ENCODE results near the gene IER5L.
"Not testable (repeated sequence)": the region's sequence is repeated elsewhere in the genome, so short reads cannot be mapped to it uniquely, and the experiment has no call there.

IER5L gene

DNA sequence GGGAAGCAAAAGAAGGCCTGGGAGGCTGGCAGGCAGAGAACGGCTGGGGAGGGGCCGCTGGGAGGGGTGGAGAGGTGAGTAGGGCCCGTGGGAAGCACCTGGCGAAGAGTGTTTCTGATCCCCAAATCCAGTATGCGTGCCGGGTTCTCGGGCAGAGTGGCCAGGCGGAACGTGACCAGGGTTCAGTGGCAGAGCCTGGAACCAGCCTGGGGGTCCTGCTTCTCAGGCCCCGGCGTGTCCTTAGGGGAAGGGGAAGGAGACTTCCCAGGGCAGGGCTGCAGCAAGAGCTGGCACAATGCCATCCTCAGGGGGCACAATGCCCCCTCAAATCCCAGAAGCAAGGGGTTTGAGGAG is 25.5 kb upstream of the IER5L start:
- DNase-seq (ENCODE audit: low read depth in 3 of 3) = no peak

DNA sequence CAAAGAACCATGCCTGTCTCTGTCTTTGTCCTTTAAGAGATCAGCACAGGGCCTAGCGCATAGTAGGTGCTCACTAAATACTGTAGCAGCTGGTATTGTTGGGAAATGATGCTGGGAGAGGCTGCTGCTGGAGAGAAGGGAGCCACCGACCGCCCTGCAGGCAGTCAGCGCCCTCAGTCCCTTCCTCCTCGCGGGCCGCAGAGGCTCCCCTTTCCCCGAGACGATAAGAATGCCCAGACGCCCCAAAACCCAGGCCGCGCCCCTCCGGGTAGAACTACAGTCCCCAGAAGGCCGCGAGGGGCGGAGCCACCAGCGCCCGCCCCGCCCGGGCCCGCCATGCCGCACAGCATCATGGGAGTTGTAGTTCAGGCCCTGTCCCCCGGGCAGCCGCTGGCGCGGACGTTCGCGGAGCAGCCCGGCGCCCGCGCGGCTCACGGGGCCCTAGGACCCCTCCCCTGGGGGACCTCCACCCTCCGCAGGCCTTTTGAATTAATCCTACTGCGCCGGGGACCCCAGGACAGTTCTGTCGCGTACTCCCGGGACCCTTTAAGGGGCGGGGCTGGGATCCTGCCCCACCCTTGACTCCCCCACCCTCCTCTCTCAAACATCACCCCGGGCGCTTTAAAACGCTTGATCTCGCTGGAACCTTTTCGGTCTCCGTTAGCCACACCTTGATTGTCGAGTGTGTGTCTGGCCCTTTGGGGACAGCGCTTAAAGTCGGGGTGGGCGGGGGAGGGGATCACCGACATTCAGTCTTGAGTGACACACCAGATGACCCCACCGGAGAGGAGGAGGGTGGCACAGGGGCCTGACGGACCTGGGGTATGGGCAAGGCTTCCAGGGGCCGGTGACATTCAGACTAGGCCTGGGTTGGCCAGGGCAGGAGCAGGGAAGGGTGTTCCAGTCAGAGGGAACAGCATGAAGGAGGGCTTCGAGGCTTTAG is 24.8 kb upstream of the IER5L start:
- peak; percentile 79 to 87 (median 85) for DNase-seq (ENCODE audit: low read depth in 3 of 3)

GRCh38 chr9:129201866-129202265 is 23.8 kb upstream of the IER5L start:
- DNase-seq (ENCODE audit: low read depth in 3 of 3) = no peak

DNA sequence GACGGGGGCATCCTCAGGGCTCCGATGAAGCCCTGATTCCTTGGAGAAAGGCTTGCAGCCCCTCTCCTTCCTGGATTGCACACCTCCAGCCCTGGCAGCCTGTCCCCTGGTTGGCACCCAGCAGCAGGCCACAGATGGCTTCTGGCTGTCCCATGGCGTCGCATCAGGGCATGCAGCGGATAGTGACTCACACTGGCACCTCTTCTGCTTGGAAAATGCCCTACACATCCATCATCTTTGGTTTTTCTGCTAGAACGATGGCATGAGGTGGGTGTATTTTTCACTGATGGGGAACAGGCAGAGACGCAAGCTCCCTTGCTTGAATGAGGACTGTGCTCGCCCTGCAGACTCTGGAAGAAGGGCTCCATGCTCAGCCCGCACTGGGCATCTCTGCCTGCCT is 23.2 kb upstream of the IER5L start:
- DNase-seq (ENCODE audit: low read depth in 3 of 3) = no peak

GRCh38 chr9:129200255-129200654 is 22.2 kb upstream of the IER5L start:
- no peak for DNase-seq (ENCODE audit: low read depth in 3 of 3)

GRCh38 chr9:129199044-129199435 is 21.0 kb upstream of the IER5L start:
- no peak for DNase-seq (ENCODE audit: low read depth in 3 of 3)

DNA sequence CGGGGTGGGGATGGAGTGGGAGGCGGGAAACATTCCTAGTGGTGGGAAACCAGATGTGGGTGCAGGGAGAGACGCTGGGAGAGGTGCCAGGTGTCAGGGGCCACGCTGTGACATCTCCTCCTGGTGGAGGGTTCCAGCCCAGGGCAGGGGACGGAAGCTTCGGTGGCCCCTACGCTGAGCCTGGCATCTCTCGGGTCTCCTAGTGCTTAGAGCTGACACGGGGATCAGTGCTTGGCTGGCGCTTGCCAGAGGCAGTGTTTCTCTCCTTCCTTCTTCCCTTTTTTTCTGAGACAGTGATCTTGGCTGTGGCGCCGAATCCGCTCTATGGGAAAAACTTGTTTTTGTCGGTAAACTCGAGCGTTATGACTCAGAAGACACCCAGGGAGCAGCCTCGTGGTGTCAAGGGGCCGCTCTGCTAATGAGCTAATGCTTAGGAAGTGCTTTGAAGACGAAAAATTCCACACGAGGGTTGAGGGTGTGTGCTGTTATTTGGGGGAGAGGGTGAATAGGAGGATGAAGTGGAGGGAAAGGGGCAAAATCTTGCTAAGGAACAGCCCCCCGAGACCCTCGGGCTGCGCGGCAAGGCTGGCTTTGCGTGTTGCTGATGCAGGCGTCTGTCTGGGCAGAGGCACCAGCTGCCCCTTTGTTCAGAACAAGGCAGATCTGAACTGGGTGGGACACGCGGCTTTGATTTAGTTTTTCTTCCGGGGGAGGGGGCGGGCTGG is 20.4 kb upstream of the IER5L start:
- DNase-seq (ENCODE audit: low read depth in 3 of 3) = no peak

- no peak for DNase-seq (ENCODE audit: low read depth in 3 of 3)
Measured at GRCh38 chr9:129197978-129198318, 19.9 kb upstream of the IER5L start.

- DNase-seq (ENCODE audit: low read depth in 3 of 3) = not testable (repeated sequence)
Measured at GRCh38 chr9:129197045-129197444, 19.0 kb upstream of the IER5L start.

DNA sequence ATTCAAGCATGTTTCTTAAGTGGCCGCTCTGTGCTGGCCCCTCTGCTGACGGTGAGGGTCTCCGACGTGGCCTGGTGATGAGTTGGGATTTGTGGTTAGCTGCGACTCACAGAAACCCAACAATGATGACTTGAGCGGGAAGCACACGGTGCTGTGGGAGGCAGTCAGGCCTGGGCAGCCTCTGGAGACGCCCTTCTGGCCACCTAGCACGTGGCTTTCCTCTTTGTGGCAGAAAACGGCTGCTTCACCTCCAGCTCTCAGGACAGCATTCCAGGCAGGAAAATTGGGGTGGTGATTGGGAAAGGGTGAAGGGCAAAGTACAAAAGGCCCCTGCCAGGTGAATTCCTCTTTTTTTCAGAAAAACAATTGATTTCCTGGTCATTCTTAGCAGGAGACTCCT is 17.5 kb upstream of the IER5L start:
- no peak for DNase-seq (ENCODE audit: low read depth in 3 of 3)

- DNase-seq (ENCODE audit: low read depth in 3 of 3) = no peak
Measured at GRCh38 chr9:129194221-129194620, 16.2 kb upstream of the IER5L start.

- no peak for DNase-seq (ENCODE audit: low read depth in 3 of 3)
Measured at GRCh38 chr9:129193655-129194054, 15.6 kb upstream of the IER5L start.

- no peak for DNase-seq (ENCODE audit: low read depth in 3 of 3)
Measured at GRCh38 chr9:129191234-129191633, 13.2 kb upstream of the IER5L start.

DNA sequence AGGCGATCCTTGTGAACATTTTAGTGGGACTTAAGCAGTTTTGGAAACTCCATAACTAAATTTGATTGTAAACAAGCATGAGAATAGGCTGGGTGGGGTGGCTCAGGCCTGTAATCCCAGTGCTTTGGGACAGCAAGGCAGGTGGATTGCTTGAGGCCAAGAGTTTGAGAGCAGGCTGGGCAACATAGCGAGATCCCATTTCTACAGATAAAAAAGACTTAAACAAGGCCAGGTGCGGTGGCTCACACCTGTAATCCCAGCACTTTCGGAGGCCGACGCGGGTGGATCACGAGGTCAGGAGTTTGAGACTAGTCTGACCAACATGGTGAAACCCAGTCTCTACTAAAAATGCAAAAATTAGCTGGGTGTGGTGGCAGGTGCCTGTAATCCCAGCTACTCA is 11.9 kb upstream of the IER5L start:
- DNase-seq (ENCODE audit: low read depth in 3 of 3) = not testable (repeated sequence)

- no peak for DNase-seq (ENCODE audit: low read depth in 3 of 3)
Measured at GRCh38 chr9:129187042-129187441, 9.0 kb upstream of the IER5L start.

DNA sequence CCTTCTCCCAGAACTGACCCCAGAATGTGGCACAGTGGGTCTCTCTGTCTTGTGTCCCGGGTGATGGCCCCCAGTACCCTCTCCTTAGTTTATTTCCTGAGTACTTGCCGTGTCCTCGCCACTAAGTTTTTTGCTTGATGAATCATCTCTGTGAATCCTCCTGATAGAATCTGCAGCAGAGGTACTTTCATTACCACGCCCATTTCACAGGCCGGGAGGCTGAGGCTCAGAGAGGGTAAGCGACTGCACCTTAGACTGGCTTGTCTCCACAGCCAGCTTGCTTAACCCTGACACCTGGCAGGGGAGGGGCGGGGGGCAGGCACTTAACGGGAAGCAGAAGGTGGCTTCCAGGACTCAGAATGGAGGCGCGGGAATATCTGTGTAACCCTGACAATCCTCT is 7.9 kb upstream of the IER5L start:
- no peak for DNase-seq (ENCODE audit: low read depth in 3 of 3)

DNA sequence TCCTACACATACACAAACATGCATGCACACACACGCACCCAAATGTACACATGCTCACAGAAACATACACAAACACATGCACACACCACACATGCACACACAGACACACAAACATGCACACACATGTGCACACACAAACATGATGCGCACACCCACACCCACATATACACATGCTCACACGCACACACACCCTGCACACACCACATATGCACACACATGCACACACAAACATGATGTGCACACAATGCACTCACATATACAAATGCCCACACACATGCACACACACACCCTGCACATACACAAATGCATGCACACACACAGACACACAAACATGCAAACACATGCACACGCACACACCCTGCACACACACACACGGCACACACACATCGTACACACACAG is 7.3 kb upstream of the IER5L start:
- no peak for DNase-seq (ENCODE audit: low read depth in 3 of 3)

GRCh38 chr9:129184596-129185122 is 6.6 kb upstream of the IER5L start:
- no peak for DNase-seq (ENCODE audit: low read depth in 3 of 3)

- DNase-seq (ENCODE audit: low read depth in 3 of 3) = no peak
Measured at GRCh38 chr9:129184219-129184524, 6.1 kb upstream of the IER5L start.

GRCh38 chr9:129183495-129184218 is 5.6 kb upstream of the IER5L start:
- no peak for DNase-seq (ENCODE audit: low read depth in 3 of 3)

- no peak for DNase-seq (ENCODE audit: low read depth in 3 of 3)
Measured at GRCh38 chr9:129182625-129183494, 4.8 kb upstream of the IER5L start.

DNA sequence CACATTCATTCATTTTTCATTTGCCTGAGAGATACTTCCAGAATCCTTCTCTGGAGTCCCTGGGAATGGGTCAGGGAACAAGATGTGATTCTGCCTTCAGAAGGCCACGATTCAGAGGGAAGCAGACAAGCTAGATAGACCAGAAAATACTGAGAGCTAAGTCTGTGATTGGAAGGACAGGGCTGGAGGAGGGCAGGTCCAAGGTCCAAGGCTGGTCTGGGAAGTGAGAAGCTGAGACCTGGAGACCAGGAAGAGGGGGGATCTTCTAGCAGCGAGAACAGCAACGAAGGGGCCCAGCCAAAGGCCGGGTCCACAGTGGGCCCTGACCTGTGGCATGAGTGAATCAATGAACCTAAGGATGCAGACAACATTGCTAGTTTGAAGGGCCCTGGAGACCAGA is 4.1 kb upstream of the IER5L start:
- DNase-seq (ENCODE audit: low read depth in 3 of 3) = no peak

Measured in stimulated activated CD4-positive, alpha-beta T cell treated with anti-CD3 and anti-CD28 coated beads, TNF-alpha, amount 100 ng/mL, for 4 hours (primary cell).